SIG-M5 treated with dmso at 0.1 percent for 504 hours (cell line): ENCODE results near the gene DBF4.
A peak's percentile ranks its signal among the peaks of the same experiment; 100 is the strongest.
"Not testable (repeated sequence)": the region's sequence is repeated elsewhere in the genome, so short reads cannot be mapped to it uniquely, and the experiment has no call there.

ENCODE experiments used
- DNase-seq: peaks from one replicate; lab custom pipeline; 2025; ENCODE audit not compliant: unreplicated experiment; lab: John Stamatoyannopoulos, UW

The DBF4 gene

GRCh38 chr7:87878208-87878735 lies 2.0 kb downstream of the DBF4 start:
- no peak for DNase-seq

- no peak for DNase-seq
Observed at GRCh38 chr7:87882151-87882937, 6.1 kb downstream of the DBF4 start.

- no peak for DNase-seq
Observed at GRCh38 chr7:87885018-87885417, 8.7 kb downstream of the DBF4 start.

GRCh38 chr7:87886875-87887274 lies 10.6 kb downstream of the DBF4 start:
- peak; percentile 37 for DNase-seq

GRCh38 chr7:87895363-87895762 lies 19.1 kb downstream of the DBF4 start:
- no peak for DNase-seq

- DNase-seq: no peak
Observed at GRCh38 chr7:87899255-87899654, 23.0 kb downstream of the DBF4 start.

- DNase-seq: not testable (repeated sequence)
Observed at GRCh38 chr7:87907136-87907906, 31.0 kb downstream of the DBF4 start.

GRCh38 chr7:87908814-87909213 lies 32.5 kb downstream of the DBF4 start:
- DNase-seq: not testable (repeated sequence)

GRCh38 chr7:87912121-87912520 lies 35.8 kb downstream of the DBF4 start:
- peak; percentile 55 for DNase-seq

GRCh38 chr7:87918740-87919139 lies 42.4 kb downstream of the DBF4 start:
- DNase-seq: no peak

- no peak for DNase-seq
Observed at GRCh38 chr7:87919875-87920274, 43.6 kb downstream of the DBF4 start.

GRCh38 chr7:87920578-87920977 lies 44.3 kb downstream of the DBF4 start:
- no peak for DNase-seq

GRCh38 chr7:87922759-87923395 lies 46.6 kb downstream of the DBF4 start:
- not testable (repeated sequence) for DNase-seq

- DNase-seq: no peak
Observed at GRCh38 chr7:87926581-87927461, 50.5 kb downstream of the DBF4 start.

GRCh38 chr7:87933605-87933952 lies 57.3 kb downstream of the DBF4 start:
- no peak for DNase-seq

GRCh38 chr7:87933953-87934698 lies 57.8 kb downstream of the DBF4 start, which contains the start of gene ADAM22:
ADAM22 (plus strand) TSS chr7:87934251; CDS start chr7:87934466, 215 bp downstream.
- DNase-seq: peak; percentile 88

- no peak for DNase-seq
Observed at GRCh38 chr7:87934699-87935383, 58.5 kb downstream of the DBF4 start.

GRCh38 chr7:87935384-87935706 lies 59.1 kb downstream of the DBF4 start:
- DNase-seq: no peak

- no peak for DNase-seq
Observed at GRCh38 chr7:87941138-87941537, 64.8 kb downstream of the DBF4 start.
